Prostate gland (tissue), 2 donors: ENCODE results near the gene SLU7. TPM values are rescaled to one million over a fixed set of nuclear protein-coding genes. Genes with fewer than 3 reads are reported as not detected.

Source experiments
- DNase-seq: peaks from one replicate; pipeline ENCODE4 v3.0.0-alpha.2; 2019; ENCODE audit warnings: low spot score
- H3K27ac ChIP-seq, 2 donors: fragments of 200-600 bp; sonication (generic); 2 replicates each; pipeline ENCODE4 v1.5.1; 2017 to 2019
- H3K27me3 ChIP-seq: fragments of 200-600 bp; sonication (generic); replicated peaks from 2 replicates; pipeline ENCODE4 v1.5.1; 2019; ENCODE audit not compliant: insufficient read depth
- H3K36me3 ChIP-seq, 2 donors: fragments of 200-600 bp; sonication (generic); 1 replicate in 1 of 2; 2 replicates in 1 of 2; pipeline versions ENCODE4 v1.5.1 to v1.8.1; 2017 to 2019
- H3K4me1 ChIP-seq: fragments of 200-600 bp; sonication (generic); replicated peaks from 2 replicates; pipeline ENCODE4 v1.5.1; 2019
- H3K4me3 ChIP-seq, 2 donors: fragments of 200-600 bp; sonication (generic); 2 replicates each; pipeline ENCODE4 v1.5.1; 2017 to 2019
- H3K9me3 ChIP-seq: fragments of 200-600 bp; sonication (generic); 2 replicates; pipeline ENCODE4 v1.5.1; 2017
- CTCF ChIP-seq, 4 experiments: fragments of 200-600 bp in 2 of 4; fragments of 450-650 bp in 2 of 4; sonication (generic) in 2 of 4; IDR thresholded peaks; 1 replicate in 3 of 4; 2 replicates in 1 of 4; pipeline ENCODE4 v1.5.1; 2016 to 2019; ENCODE audit warnings: antibody characterized with exemption in 4 of 4, mild to moderate bottlenecking in 2 of 4, moderate library complexity in 2 of 4
- POLR2A ChIP-seq: fragments of 450-650 bp; IDR thresholded peaks from one replicate; pipeline ENCODE4 v1.6.1; 2016; ENCODE audit warnings: antibody characterized with exemption, mild to moderate bottlenecking
- POLR2AphosphoS5 ChIP-seq: sonication (generic); formaldehyde crosslinking; IDR thresholded peaks from one replicate; pipeline ENCODE4 v1.6.1; 2017; ENCODE audit warnings: antibody characterized with exemption
- WGBS: methylation state at CpG from one replicate; pipeline ENCODE4 v1.1.5; 2018; 5-methylcytosine and 5-hydroxymethylcytosine counted together
- intact Hi-C: fragments of 100-400 bp; cut with DNase I; formaldehyde crosslinking; loops from one replicate; pipeline ENCODE4 v1.14.2; 2022
- total RNA-seq, 2 donors: library from RNA; depleted of rRNA; stranded (reverse); fragments of >200 nt; gene quantifications; one replicate each; pipeline ENCODE4 v1.1.0, GENCODE V29; 2016

SLU7 gene
- total RNA-seq, 2 donors from 2014 or later: 67.4 to 88.0 TPM

GRCh38 chr5:160371294-160371693, 47.6 kb downstream of the SLU7 start:
- no peak overlapping the region for H3K27ac ChIP-seq
- no peak for TF ChIP-seq POLR2AphosphoS5
- no peak for TF ChIP-seq CTCF (IDR thresholded peaks at IDR 0.05)
- TF ChIP-seq POLR2A: no peak

GRCh38 chr5:160370713-160371034, 48.2 kb downstream of the SLU7 start:
- TF ChIP-seq CTCF (IDR thresholded peaks at IDR 0.05) (no peak), POLR2A (no peak), POLR2AphosphoS5 (no peak)
- peak overlapping the region; percentile 42 to 43 for H3K4me3 ChIP-seq
- H3K36me3 ChIP-seq: no peaks in the 10 kb centered on the region
- DNase-seq: no peak
- no peaks in the 10 kb centered on the region for H3K9me3 ChIP-seq
- WGBS: 31% methylated on average over 12 of the region's 12 CpGs
- H3K4me1 ChIP-seq: no peaks in the 10 kb centered on the region
- no peaks in the 10 kb centered on the region for H3K27me3 ChIP-seq
- intact Hi-C loops: no loop called here
- H3K27ac ChIP-seq: no peak overlapping the region

More at GRCh38 chr5:160371294-160371693, 47.6 kb downstream of the SLU7 start:
- Histone ChIP-seq H3K36me3 (no peaks in the 10 kb centered on the region), H3K27me3 (no peaks in the 10 kb centered on the region), H3K9me3 (no peaks in the 10 kb centered on the region), H3K4me1 (no peaks in the 10 kb centered on the region), H3K4me3 (no peak overlapping the region)
- intact Hi-C loops: no loop called here
- no peak for DNase-seq

- Histone ChIP-seq H3K4me3 (peak within 1 kb of the TSS; percentile 42 to 43), H3K27me3 (no peaks in the 10 kb centered on the region), H3K4me1 (no peaks in the 10 kb centered on the region), H3K27ac (no peak within 1 kb of the TSS), H3K9me3 (no peaks in the 10 kb centered on the region), H3K36me3 (no peaks in the 10 kb centered on the region)
- WGBS: 2% methylated on average over 21 of the region's 45 CpGs
- TF ChIP-seq CTCF (IDR thresholded peaks at IDR 0.05) (no peak), POLR2A (no peak)
- intact Hi-C loops: no loop called here
- no peak for DNase-seq
Measured at GRCh38 chr5:160369990-160370712, 48.7 kb downstream of the SLU7 start, which contains the start of gene C1QTNF2. C1QTNF2 (minus strand) TSS chr5:160370626; CDS start chr5:160355011, 15,615 bp downstream.

GRCh38 chr5:160367885-160368284, 51.0 kb downstream of the SLU7 start:
- 97% methylated on average over 3 of the region's 3 CpGs for WGBS
- H3K36me3 ChIP-seq: no peaks in the 10 kb centered on the region
- no peaks in the 10 kb centered on the region for H3K4me1 ChIP-seq
- H3K4me3 ChIP-seq: no peak overlapping the region
- H3K27me3 ChIP-seq: no peaks in the 10 kb centered on the region
- intact Hi-C loops: no loop called here
- no peak overlapping the region for H3K27ac ChIP-seq
- no peak for DNase-seq
- TF ChIP-seq POLR2AphosphoS5 (no peak), CTCF (IDR thresholded peaks at IDR 0.05) (no peak), POLR2A (no peak)
- H3K9me3 ChIP-seq: no peaks in the 10 kb centered on the region

- no peaks in the 10 kb centered on the region for H3K9me3 ChIP-seq
- no peaks in the 10 kb centered on the region for H3K36me3 ChIP-seq
- intact Hi-C loops: no loop called here
- no peak for DNase-seq
- no peak overlapping the region for H3K4me3 ChIP-seq
- WGBS: 84% methylated on average over 2 of the region's 2 CpGs
- TF ChIP-seq CTCF (IDR thresholded peaks at IDR 0.05) (no peak), POLR2A (no peak), POLR2AphosphoS5 (no peak)
- no peak overlapping the region for H3K27ac ChIP-seq
- H3K27me3 ChIP-seq: no peaks in the 10 kb centered on the region
- no peaks in the 10 kb centered on the region for H3K4me1 ChIP-seq
Measured at GRCh38 chr5:160367261-160367660, 51.6 kb downstream of the SLU7 start.
